Stomach (tissue), 4 donors: ENCODE measurements around the gene PLA2G4F.

Experiments
- EP300 ChIP-seq: sonication (generic); formaldehyde crosslinking; IDR thresholded peaks from one replicate; pipeline ENCODE4 v1.6.1; 2017; ENCODE audit warnings: antibody characterized with exemption
- POLR2A ChIP-seq, 4 donors: fragments of 450-650 bp; IDR thresholded peaks; one replicate each; pipeline ENCODE4 v1.6.1; 2016; ENCODE audit warnings: antibody characterized with exemption in 4 of 4, control low read depth in 2 of 4, mild to moderate bottlenecking in 1 of 4, moderate library complexity in 1 of 4

DNA sequence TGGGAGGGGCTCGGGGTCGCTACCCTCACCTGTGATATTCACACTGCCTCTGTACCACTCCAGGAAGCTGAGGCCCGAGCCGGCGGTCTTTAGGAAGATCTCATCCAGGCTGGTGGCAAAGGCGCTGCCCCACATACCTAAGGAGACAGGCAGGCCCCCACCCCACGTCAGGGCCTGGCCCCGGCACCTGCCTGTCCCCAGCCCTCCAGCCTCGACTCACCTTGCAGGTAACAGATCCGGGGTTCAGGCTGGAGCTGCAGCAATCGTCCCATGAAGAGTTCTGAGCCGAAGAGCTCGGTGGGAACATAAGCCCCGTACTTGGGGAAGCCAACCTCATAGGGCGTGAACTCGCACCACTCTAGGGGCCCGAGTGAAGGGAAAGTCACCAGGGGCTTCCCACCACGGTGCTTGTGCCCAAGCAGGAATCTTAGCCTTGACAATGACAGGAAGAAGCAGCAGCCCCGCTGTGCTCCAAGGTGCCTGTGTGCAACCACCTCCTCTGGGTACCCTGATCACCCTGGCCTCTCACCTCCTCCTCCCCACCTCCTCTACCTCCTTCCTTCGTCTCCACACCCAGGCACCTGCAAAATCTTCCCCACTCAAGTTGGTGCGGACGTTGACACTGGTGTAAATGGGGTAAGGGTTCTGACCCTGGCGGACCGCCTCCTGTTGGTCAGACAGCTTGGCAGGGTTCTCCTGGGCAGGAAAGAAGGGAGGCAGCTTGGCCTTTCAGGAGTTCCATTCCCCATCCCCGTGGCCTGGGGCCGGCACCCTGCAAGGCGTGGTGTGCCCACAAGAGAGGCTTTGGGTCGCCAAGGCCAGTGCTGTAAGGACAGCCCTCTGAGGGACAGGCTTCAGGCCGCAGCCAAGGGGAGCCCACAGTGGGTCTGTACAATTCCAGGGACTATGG is 10.6 kb downstream of the PLA2G4F start:
- no peak for TF ChIP-seq EP300
- no peak for TF ChIP-seq POLR2A (IDR thresholded peaks at IDR 0.05)
